Endometrial microvascular endothelial cells (primary cell): ENCODE results near the gene OSBPL2. TPM values are rescaled to one million over a fixed set of nuclear protein-coding genes. Genes with fewer than 3 reads are reported as not detected.

ENCODE experiments used
- in situ Hi-C: cut with HindIII; loops from 2 replicates; pipeline ENCODE4 v1.10.0; 2017; ENCODE audit warnings: low sequenced_read_pairs, low pct_unique_long_range_greater_than_20kb; ENCODE audit errors: inconsistent ontology term
- total RNA-seq: library from RNA; depleted of rRNA; stranded (reverse); fragments of >200 nt; gene quantifications from one replicate; pipeline ENCODE4 v1.2.3, GENCODE V29; 2015; ENCODE audit errors: inconsistent ontology term

The OSBPL2 gene
- total RNA-seq, 1 donor from 2014 or later = 15.6 TPM

DNA sequence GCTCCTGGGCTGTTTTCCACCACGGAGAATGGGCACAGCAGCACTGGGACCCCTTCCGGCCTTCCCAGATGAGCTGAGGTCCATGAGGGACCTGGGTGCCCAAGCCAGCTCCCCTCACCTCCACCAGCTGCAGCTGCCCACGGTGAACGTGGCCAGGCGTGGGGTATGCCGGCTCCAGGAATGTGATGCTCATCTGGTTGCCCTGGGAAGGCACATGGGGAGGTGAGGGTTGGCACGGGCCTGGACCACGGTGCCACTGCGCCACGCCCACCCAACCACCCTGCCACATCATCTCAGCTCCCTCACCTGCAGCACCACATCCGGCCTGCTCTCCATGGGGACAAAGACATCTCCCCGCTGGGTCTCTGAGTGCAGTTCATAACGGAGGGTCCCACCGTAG lies 88.2 kb downstream of the OSBPL2 start:
- in situ Hi-C loops = no loop called here

DNA sequence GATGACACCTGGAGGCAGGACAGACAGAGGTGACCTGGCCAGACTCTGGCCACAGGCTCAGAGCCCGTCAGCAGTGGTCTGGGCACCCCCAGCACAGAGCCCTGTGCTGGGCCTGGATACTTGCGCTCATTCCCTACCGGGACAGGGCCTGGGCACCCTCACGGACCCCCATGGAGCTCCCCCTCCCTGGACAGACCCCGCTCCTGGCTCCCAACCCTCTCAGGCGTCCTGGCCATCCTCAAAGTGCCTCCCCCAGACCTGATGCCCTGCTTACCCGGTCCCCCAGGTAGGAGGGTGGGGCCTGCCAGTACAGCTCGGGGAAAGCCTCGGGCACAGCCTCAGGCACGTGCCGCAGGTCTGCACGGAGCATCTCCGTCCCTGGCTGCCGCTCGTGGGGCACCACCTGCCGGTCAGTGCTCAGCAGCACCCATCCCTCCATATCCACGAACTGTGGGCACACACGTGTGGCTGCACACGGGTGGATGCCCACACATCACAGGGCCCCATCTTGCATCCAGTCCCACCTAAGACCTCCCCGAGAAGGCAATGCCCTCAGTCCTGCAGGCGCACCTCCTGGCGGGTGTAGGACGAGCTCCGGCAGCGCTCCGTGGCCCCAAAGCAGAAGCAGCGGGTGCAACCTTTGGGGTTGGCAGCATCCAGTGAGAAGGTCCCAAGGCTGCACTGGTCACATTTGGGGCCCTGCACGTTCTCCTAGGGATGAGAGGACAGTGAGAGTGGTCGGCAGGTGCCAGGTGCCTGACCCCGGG lies 88.8 kb downstream of the OSBPL2 start:
- in situ Hi-C loops = no loop called here

DNA sequence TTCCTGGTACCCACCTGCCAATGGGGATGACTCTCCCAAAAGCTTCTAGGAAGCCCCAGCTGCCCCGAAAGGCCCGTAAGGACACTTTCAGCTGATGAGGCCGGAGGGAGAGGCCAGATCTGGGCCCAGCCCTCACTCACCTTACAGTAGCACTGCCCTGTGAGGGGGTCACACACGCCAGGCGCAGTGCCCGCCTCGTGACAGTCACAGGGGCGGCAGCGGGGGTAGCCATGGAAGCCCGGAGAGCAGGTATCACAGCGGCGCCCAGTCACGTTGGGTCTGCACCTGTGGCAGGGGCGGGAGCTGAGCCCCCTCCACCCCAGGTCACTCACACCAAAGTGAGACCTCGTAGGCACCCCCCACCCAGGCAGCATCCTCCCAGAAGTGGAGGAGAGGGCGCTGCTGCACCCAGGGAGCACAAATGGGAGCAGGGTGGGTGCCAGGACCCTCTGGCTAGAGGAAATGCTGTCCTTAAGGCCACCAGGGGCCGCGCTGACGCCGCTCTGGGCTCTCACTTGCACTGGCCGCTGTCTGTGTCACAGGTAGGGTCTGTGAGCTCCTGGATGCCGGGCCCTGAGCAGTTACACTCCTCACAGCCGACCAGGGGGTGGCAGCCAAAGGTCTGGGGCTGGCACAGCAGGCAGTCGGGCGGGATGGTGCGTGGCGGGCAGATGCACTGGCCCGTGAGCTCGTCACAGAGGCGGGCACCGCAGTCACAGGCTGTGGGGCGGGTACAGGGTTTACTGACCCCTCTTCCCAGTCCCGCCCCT lies 89.6 kb downstream of the OSBPL2 start:
- in situ Hi-C loops = no loop called here

DNA sequence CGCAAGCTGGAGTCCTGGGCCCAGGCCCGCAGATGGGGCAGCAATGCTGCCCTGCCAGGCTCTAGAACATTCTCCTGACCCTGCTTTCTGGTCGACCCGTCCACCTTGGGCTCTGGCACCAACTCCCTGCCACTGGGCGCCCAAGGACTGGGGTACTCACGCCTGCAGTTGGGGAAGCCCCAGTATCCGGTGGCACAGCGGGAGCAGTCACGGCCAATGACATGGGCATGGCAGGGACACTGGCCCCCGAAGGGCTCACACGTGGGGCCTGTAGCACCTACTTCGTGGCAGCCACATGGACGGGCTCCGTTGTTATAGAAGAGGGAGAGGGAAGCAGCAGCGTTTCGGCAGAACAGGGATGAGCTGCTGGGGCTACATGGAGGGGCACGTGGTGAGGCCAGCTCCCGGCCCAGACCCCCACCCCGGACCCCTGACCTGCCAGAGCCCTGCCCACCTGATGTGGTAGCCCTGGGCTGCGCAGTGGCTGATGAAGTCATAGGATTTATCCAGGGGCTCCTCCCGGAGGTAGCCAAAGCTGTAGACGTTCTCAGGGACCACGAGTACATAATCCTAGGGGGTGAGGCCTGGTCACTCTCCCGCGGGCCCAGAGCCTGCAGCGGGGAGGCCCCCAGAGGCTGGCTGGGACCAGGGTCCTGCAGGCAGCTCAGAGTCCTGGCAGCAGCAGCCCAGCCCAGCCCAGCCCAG lies 90.5 kb downstream of the OSBPL2 start:
- in situ Hi-C loops = no loop called here

DNA sequence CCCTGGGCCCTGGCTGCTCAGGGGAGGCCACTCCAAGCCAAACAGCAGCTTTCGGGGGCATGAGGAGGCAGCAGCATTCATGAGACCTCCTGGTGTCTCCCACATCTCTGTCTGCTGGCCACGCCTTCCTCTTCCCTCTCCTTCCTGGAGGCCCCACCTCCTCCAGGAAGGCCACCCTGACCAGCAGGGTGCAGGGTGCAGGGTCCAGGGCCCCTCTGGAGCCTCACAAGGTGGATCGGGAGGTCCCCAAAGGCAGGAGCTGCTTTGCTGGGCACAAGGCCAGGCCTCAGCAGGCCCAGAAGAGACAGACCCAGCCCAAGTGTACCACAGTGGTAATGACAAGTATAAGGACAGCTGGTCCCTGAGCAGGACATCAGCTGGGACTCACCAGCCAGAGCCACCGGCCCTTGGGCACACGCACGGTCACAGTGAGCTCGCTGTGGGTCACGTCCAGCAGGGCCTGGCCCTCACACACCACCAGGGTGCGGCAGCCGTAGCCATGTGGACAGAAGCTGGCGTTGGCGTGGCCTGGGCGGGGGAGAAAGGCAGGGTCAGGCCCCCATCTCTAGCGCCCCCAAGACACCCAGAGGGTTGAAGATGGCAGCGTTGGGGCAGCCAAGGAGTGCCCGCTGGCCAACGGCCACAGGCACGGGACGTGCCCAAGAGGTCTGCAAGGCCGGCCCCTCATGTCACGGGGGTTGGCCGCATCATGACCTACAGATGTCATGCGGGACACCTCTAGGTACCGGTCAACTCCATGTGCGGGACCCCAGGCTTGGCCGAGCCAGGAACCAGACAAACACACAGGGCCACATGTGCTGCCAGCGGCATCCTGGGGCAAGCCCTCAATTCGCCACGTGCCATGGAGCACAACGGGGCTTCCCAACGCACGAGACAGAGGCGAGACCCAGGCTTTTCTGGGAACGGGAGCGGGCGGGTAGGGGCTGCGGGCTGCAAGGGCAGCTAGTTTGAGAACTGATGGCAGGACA lies 91.4 kb downstream of the OSBPL2 start:
- in situ Hi-C loops = no loop called here

DNA sequence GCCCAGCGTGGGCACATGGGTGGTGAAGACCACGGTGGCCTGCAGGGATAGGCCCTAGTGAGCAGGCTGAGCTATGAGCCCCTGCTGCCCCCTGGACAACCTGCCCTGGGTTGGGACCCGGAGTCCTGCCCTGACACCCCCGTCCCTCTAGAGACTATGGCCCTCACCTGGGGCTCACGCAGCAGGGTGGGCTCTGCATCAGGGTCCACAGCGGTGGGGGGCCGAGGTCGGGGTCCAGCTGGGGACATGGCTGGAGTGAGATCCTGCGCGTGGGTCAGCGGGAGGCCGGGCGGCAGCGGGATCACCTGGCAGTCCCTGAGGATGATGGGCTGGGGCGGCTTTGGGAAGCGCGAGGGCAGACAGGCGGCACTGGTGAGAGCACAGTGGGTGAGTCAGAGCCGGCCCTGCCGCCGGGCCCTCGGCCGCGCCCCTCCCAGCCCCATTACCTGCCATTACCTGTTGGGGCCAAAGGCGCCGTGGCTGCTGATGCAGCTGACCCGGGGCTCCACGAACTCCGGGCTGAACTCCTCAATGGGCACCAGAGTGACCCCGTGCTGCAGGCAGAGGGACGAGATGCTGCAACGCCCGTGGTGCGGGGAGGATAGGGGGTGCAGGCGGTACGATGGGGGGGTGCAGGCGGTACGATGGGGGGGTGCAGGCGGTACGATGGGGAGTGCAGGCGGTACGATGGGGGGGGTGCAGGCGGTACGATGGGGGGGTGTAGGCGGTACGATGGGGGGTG lies 92.4 kb downstream of the OSBPL2 start:
- in situ Hi-C loops = no loop called here

DNA sequence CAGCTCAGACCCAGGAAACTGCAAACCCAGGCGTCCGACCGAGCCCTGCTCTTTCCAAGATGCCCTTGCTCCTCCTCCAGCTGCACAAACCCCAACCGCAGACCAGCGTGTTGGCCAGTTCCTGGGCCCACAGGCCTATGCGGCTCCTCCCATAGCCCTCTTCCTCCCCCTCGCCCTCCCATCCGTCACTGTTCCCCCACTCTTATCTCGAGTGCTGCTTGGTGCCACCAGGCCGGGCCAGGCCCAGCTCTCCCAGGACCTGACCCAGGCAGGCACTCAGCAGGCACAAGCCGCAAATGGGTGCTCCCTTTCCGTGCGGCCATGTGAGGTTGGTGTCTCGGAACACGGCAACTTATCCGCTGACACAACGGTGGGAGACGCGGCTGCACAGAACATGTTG lies 93.0 kb downstream of the OSBPL2 start:
- in situ Hi-C loops = no loop called here

DNA sequence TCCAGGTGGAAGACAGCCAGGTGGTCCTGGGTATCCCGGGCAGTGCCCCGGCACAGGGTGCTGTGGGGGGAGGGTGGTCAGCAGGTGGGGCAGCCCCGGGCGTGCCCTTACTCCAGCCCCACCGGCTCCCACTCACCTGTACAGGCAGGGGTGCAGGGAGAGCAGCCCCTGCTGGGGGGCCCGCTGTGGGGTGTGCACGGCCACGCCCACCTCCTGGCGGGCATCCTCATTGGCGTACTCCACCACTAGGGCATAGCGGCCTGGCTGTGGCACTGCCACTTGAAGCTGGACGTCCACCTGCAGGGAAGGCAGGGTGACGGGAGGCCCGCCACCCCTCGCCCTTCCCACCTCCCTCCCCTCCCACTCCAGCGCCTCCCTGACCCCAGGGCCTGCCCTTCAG lies 94.1 kb downstream of the OSBPL2 start:
- in situ Hi-C loops = no loop called here

DNA sequence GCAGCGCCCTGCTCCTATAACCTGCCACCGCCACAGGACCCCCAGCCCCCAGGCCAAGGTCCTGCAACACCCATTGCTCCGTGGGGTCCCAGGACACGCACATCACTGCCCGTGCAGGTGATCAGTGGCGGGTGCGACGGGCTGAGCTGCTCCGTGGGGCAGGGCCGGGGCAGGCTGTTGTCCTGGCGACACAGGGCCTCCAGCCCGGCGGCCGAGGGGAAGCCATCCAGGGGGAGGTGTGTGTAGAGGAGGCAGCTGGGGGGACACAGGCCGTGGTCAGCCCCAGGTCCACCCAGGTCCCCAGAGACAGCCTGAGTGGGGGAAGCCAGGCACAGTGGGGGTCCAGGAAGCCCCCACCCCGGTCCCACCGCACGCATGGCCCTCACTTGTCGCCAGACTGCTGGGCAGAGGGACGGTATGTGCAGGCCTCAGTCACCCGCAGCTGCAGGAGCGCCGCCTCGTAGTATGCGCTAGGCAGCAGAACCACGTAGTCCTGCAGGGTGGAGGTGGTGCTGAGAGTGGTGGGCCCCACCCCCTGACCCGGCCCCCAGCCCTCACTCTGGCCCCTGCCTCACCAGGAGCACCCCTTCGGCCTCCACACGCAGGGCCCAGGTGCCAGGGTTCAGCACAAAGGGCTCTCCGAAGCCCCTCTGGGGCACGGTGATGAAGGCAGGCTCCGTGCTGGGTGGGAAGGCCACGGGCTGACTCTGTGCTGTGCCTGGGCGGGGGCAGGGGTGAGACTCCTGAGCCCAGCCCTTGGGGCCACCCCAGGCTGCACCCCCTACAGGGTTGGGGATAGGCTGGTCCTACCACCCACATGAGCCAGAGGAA lies 94.9 kb downstream of the OSBPL2 start:
- in situ Hi-C loops = no loop called here

DNA sequence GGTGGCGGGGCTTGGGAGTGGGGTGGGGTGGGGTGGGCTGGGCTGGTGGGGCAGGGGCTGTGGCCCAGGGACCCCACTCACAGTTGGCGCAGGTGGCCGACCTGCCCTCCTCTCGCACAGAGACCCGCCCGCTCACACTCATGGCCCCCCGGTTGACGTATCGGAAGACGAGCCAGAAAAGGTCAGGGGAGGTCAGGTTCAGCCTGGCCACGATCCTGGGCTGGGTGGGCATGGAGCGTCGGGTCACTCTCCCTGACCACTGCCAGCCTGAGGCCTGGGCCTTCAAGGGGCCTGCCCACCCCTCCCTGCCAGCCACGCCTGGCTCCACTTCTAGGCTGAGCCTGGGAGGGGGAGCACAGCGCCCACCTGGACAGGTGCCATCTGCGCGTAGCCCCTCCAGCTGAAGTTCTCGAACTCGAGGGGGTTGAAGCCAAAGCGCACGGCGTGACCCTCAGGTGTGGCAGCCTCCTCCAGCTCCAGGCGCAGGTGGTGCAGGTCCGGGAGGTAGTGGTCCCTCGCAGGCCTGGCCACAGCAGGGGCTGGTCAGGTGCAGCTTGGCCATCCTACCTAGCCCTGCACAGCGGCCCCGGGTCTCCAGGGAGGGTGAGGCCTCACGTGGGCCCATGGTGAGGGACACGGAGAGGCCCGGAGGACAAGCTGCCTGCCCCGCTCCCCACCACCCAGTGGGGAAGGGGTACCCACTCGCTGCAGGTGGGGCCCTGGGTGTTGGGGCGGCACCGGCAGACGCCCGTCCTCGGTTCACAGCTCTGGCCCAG lies 95.7 kb downstream of the OSBPL2 start:
- in situ Hi-C loops = no loop called here

DNA sequence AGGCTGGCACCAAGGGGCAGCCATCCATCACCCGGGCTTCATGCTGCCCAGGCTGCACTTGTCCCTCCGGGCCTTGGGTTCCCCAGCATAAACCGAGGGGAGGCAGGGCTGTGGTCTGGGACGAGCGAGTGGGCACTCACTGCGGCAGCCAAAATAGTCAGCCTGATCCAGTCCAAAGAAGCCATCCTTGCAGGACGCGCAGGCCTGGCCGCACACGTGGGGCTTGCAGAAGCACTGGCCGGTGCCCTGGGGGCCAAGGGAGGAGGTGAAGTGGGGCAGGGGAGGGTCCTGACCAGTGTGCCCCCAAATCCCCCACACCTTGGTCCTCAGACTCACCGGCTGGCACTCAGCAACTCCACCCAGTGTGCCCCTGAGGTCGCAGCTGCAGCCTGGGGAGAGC lies 96.6 kb downstream of the OSBPL2 start:
- in situ Hi-C loops = no loop called here

DNA sequence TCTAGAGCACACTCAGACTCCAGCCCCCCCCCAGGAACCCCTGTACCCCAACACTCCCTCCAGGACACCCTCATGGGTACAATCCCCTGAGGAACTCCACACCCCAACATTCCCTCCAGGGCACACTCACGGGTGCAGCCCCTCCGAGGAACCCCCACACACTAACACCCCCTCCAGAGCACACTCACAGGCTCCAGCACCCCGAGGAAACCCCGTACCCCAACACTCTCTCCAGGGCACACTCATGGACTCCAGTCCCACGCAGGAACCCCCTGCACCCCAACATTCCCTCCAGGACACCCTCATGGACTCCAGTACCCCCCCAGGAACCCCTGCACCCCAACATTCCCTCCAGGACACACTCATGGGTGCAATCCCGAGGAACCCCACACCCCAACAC lies 97.2 kb downstream of the OSBPL2 start:
- in situ Hi-C loops = no loop called here

DNA sequence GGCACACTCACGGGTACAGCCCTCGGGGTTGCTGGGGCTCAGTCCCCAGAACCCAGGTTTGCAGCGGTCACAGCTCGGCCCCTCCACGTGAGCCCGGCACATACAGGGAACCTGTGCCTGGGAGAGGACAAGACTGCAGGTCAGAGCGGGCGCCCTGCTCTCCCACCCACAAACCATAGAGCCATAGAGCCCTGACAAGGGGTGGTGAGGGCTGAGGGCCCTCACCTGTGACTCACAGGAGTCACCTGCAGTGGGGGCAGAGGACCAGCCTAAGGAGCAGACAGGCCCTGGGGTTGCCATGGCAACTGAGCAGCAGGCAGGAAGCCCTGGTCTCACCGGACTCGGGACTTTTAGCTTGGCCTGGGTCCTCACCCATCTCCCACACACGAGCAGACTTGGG lies 98.0 kb downstream of the OSBPL2 start:
- in situ Hi-C loops = no loop called here

DNA sequence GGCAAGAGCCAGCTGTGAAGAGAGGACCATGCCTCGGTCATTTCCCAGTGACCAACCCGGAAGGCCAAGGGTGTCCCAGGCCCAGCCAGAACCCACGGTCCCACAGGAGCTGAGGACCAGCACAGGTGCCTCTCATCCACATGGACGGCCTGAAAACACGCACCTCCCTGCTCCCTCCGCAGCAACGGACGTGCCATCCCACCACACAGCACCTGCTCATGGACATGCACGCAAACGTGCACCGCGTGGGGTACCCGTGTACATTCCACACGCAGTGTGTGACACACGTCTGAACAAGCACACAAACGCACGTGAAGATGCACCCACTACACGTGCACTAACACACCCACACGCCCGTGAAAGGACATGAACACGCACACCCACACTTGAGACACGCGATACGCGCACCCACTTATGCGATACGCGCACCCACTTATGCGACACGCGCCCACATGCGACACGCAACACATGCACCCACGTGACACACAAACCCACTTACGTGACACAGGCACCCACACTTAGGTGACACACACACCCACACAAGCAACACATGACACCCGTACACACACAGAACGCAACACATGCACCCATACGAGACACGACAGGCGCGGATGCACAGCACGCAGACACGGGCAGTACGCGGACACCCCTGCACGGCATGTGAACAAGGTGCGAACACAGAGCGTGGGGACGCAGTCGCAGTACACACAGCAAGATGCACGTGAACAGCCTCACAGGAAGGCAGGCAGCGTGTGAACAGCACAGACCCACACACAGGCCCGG lies 98.6 kb downstream of the OSBPL2 start:
- in situ Hi-C loops = no loop called here

DNA sequence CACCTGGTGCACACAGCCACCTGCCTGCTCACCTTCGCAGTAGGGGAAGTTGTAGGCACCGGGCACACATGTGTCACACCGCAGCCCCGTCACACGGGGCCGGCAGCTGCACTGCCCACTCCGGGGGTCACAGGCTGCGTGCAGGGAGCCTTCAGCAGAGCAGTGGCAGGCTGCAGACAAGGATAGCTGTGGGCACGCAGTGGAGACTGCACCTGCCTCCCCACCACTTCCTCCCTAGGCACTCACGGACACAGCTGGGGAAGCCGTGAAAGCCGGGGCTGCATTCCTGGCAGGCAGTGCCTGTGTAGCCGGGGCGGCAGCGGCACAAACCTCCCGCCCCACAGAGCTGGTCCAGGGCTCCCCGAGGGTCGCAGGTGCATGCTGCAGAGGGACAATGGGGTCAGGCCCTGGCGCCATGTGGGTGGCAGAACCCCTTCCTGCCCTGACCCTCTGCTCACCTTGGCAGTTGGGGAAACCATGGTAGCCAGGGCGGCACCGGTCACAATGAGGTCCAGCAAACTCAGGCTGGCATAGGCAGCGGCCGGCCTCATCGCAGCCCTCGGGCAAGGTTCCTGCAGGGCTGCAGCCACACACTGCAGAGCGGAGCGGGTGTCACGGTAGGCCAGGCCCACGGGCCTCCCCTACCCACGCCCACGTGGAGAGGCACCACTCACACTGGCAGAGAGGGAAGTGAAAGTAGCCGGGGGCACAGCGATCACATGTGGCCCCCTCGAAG lies 99.4 kb downstream of the OSBPL2 start:
- in situ Hi-C loops = no loop called here
